ENCODE results near the gene FOSL2. TPM values are rescaled to one million over a fixed set of nuclear protein-coding genes. Genes with fewer than 3 reads are reported as not detected.

FOSL2 gene
- total RNA-seq, 1 experiment from 2014 or later: 44.8 TPM

GRCh38 chr2:28413152-28413898 is 20.7 kb downstream of the FOSL2 start:
- RAD21 ChIA-PET (ENCODE audit: low non-redundant PET in 1 of 2, low total read pairs in 2 of 2, uncharacterized antibody in 2 of 2, unreplicated experiment in 2 of 2): no interaction called here
- no peak overlapping the region for H3K9ac ChIP-seq (ENCODE audit: low read length)
- H3K4me3 ChIP-seq (replicated peaks in 1 of 2; ENCODE audit: low read depth in 1 of 2, low read length in 2 of 2): no peak overlapping the region
- no peaks in the 10 kb centered on the region; the same call in 1 of the 2 replicates for H3K79me2 ChIP-seq (ENCODE audit: insufficient read depth, low read length)
- CTCF ChIA-PET: no interaction called here
- POLR2A ChIA-PET: no interaction called here
- TF ChIP-seq, protein P1, sequence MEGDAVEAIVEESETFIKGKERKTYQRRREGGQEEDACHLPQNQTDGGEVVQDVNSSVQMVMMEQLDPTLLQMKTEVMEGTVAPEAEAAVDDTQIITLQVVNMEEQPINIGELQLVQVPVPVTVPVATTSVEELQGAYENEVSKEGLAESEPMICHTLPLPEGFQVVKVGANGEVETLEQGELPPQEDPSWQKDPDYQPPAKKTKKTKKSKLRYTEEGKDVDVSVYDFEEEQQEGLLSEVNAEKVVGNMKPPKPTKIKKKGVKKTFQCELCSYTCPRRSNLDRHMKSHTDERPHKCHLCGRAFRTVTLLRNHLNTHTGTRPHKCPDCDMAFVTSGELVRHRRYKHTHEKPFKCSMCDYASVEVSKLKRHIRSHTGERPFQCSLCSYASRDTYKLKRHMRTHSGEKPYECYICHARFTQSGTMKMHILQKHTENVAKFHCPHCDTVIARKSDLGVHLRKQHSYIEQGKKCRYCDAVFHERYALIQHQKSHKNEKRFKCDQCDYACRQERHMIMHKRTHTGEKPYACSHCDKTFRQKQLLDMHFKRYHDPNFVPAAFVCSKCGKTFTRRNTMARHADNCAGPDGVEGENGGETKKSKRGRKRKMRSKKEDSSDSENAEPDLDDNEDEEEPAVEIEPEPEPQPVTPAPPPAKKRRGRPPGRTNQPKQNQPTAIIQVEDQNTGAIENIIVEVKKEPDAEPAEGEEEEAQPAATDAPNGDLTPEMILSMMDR (IDR thresholded peaks at IDR 0.05 in 2 of 3, conservative IDR thresholded peaks at IDR 0.05 in 1 of 3; ENCODE audit: borderline replicate concordance in 1 of 3, insufficient read depth in 1 of 3, low read depth in 2 of 3, low read length in 2 of 3): peak in 1 of 3 experiments; percentile 24; a peak in 2 of 6 replicates
- TF ChIP-seq RAD21 (IDR thresholded peaks at IDR 0.05; ENCODE audit: low read depth) (peak; percentile 10; the same call in 1 of the 2 replicates), MAX (IDR thresholded peaks at IDR 0.05) (no peak)
- H3K4me1 ChIP-seq (ENCODE audit: control insufficient read depth in 1 of 2, insufficient read depth in 2 of 2, low read length in 2 of 2): peaks cover 16 to 21% of the 10 kb centered on the region in 2 experiments
- intact Hi-C loops (cut with micrococcal nuclease): no loop called here
- H3K27ac ChIP-seq (ENCODE audit: low read depth, low read length): no peak overlapping the region
- DNase-seq (ENCODE audit: low read depth, low spot score): no peak
- BruUV-seq (replicated peaks): no TSS peak
- H2AFZ ChIP-seq (ENCODE audit: low read depth, low read length, poor library complexity, severe bottlenecking): no peak overlapping the region
- no peaks in the 10 kb centered on the region for H3K9me2 ChIP-seq (ENCODE audit: insufficient read depth)
- H3K27me3 ChIP-seq (ENCODE audit: insufficient read depth, low read length): no peaks in the 10 kb centered on the region
- H4K20me1 ChIP-seq (ENCODE audit: insufficient read depth): no peaks in the 10 kb centered on the region
- H3K36me3 ChIP-seq (ENCODE audit: control insufficient read depth in 1 of 2, insufficient read depth in 2 of 2, low read length in 2 of 2): peaks cover 5 to 23% of the 10 kb centered on the region in 2 experiments; a peak in 3 of 4 replicates
- no peak overlapping the region for H3K4me2 ChIP-seq (ENCODE audit: low read length)
- ATAC-seq: no peak
- no peaks in the 10 kb centered on the region for H3K9me3 ChIP-seq (ENCODE audit: control insufficient read depth in 1 of 2, insufficient read depth in 1 of 2, low read depth in 1 of 2, low read length in 2 of 2)

GRCh38 chr2:28413899-28414295 is 21.2 kb downstream of the FOSL2 start:
- ChIA-PET CTCF (no interaction called here), RAD21 (ENCODE audit: low non-redundant PET in 1 of 2, low total read pairs in 2 of 2, uncharacterized antibody in 2 of 2, unreplicated experiment in 2 of 2) (no interaction called here), POLR2A (no interaction called here)
- TF ChIP-seq POLR2AphosphoS5 (IDR thresholded peaks at IDR 0.05; ENCODE audit: low read depth, low read length) (no peak), CBX3 (IDR thresholded peaks at IDR 0.05; ENCODE audit: low read depth) (no peak), SP1 (IDR thresholded peaks at IDR 0.05; ENCODE audit: low read depth) (no peak), RAD21 (IDR thresholded peaks at IDR 0.05; ENCODE audit: low read depth) (peak; percentile 1; the same call in 1 of the 2 replicates), ZNF274 (IDR thresholded peaks at IDR 0.05; ENCODE audit: low read depth, low read length) (no peak)
- TF ChIP-seq, protein P1 (IDR thresholded peaks at IDR 0.05 in 2 of 3, conservative IDR thresholded peaks at IDR 0.05 in 1 of 3; ENCODE audit: borderline replicate concordance in 1 of 3, insufficient read depth in 1 of 3, low read depth in 2 of 3, low read length in 2 of 3): no peak
- no peak for DNase-seq (ENCODE audit: low read depth, low spot score)
- ATAC-seq: no peak
- no peaks in the 10 kb centered on the region for H3K9me2 ChIP-seq (ENCODE audit: insufficient read depth)
- peaks cover 5 to 23% of the 10 kb centered on the region in 2 experiments; a peak in 3 of 4 replicates for H3K36me3 ChIP-seq (ENCODE audit: control insufficient read depth in 1 of 2, insufficient read depth in 2 of 2, low read length in 2 of 2)
- H3K9me3 ChIP-seq (ENCODE audit: control insufficient read depth in 1 of 2, insufficient read depth in 1 of 2, low read depth in 1 of 2, low read length in 2 of 2): no peaks in the 10 kb centered on the region
- no peak overlapping the region for H3K4me2 ChIP-seq (ENCODE audit: low read length)
- H4K20me1 ChIP-seq (ENCODE audit: insufficient read depth): no peaks in the 10 kb centered on the region
- H2AFZ ChIP-seq (ENCODE audit: low read depth, low read length, poor library complexity, severe bottlenecking): no peak overlapping the region
- intact Hi-C loops (cut with micrococcal nuclease): no loop called here
- H3K27me3 ChIP-seq (ENCODE audit: insufficient read depth, low read length): no peaks in the 10 kb centered on the region
- H3K9ac ChIP-seq (ENCODE audit: low read length): no peak overlapping the region
- H3K79me2 ChIP-seq (ENCODE audit: insufficient read depth, low read length): no peaks in the 10 kb centered on the region; the same call in 1 of the 2 replicates
- no peak overlapping the region for H3K4me3 ChIP-seq (replicated peaks in 1 of 2; ENCODE audit: low read depth in 1 of 2, low read length in 2 of 2)
- BruUV-seq (replicated peaks): no TSS peak
- H3K27ac ChIP-seq (ENCODE audit: low read depth, low read length): no peak overlapping the region
- peaks cover 11 to 16% of the 10 kb centered on the region in 2 experiments for H3K4me1 ChIP-seq (ENCODE audit: control insufficient read depth in 1 of 2, insufficient read depth in 2 of 2, low read length in 2 of 2)

Measured in HCT116 (cell line).